ENCODE results near the gene TTYH3.
"Not testable (repeated sequence)": the region's sequence is repeated elsewhere in the genome, so short reads cannot be mapped to it uniquely, and the experiment has no call there.

Gene TTYH3

GRCh38 chr7:2608921-2609411, 22.8 kb upstream of the TTYH3 start:
- Histone ChIP-seq H3K27me3 (ENCODE audit: insufficient read depth, low read depth) (no peaks in the 10 kb centered on the region), H3K4me1 (ENCODE audit: low read depth, poor library complexity, severe bottlenecking) (no peaks in the 10 kb centered on the region), H3K27ac (no peak overlapping the region), H3K4me2 (no peak overlapping the region), H3K79me2 (ENCODE audit: insufficient read depth, low read depth) (no peaks in the 10 kb centered on the region), H3K36me3 (ENCODE audit: insufficient read depth) (no peaks in the 10 kb centered on the region), H3K9ac (no peak overlapping the region), H2AFZ (ENCODE audit: low read depth) (no peak overlapping the region), H4K20me1 (ENCODE audit: insufficient read depth) (no peaks in the 10 kb centered on the region), H3K4me3 (IDR thresholded peaks at IDR 0.05; ENCODE audit: insufficient read depth, low read depth, low read length) (no peak overlapping the region)
- peak; percentile 25; the same call in 1 of the 2 replicates for TF ChIP-seq CTCF (conservative IDR thresholded peaks at IDR 0.05; ENCODE audit: low read depth, low read length)

DNA sequence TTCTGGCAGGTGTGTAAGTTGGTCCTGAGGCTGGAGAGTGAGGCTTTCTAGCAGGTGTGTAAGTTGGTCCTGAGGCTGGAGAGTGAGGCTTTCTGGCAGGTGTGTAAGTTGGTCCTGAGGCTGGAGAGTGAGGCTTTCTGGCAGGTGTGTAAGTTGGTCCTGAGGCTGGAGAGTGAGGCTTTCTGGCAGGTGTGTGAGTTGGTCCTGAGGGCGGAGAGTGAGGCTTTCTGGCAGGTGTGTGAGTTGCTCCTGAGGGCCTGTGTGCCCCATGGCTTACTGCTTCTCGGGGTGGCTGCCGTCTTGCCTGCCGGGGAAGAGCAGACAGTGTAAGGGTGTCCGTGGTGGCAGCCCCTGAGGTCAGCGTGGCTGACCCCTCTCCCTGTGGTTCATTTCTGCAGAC, 22.1 kb upstream of the TTYH3 start:
- not testable (repeated sequence) for H3K27ac ChIP-seq; H3K9ac ChIP-seq; H3K79me2 ChIP-seq (ENCODE audit: insufficient read depth, low read depth); H2AFZ ChIP-seq (ENCODE audit: low read depth); H4K20me1 ChIP-seq (ENCODE audit: insufficient read depth); H3K4me3 ChIP-seq (IDR thresholded peaks at IDR 0.05; ENCODE audit: insufficient read depth, low read depth, low read length); H3K4me2 ChIP-seq; H3K36me3 ChIP-seq (ENCODE audit: insufficient read depth); H3K27me3 ChIP-seq (ENCODE audit: insufficient read depth, low read depth); H3K4me1 ChIP-seq (ENCODE audit: low read depth, poor library complexity, severe bottlenecking)

- Histone ChIP-seq H2AFZ (ENCODE audit: low read depth) (no peak overlapping the region), H3K4me3 (IDR thresholded peaks at IDR 0.05; ENCODE audit: insufficient read depth, low read depth, low read length) (no peak overlapping the region), H3K4me2 (no peak overlapping the region), H3K27ac (no peak overlapping the region), H3K36me3 (ENCODE audit: insufficient read depth) (no peaks in the 10 kb centered on the region), H3K79me2 (ENCODE audit: insufficient read depth, low read depth) (no peaks in the 10 kb centered on the region), H3K27me3 (ENCODE audit: insufficient read depth, low read depth) (no peaks in the 10 kb centered on the region; the same call in 1 of the 2 replicates), H3K9ac (no peak overlapping the region), H4K20me1 (ENCODE audit: insufficient read depth) (no peaks in the 10 kb centered on the region), H3K4me1 (ENCODE audit: low read depth, poor library complexity, severe bottlenecking) (no peaks in the 10 kb centered on the region)
- TF ChIP-seq CTCF (conservative IDR thresholded peaks at IDR 0.05; ENCODE audit: low read depth, low read length), result no peak
These were observed 21.3 kb upstream of the TTYH3 start for GRCh38 chr7:2610466-2610865.

- no peak overlapping the region for H3K4me3 ChIP-seq (IDR thresholded peaks at IDR 0.05; ENCODE audit: insufficient read depth, low read depth, low read length)
- H3K4me2 ChIP-seq, result no peak overlapping the region
- TF ChIP-seq CTCF (conservative IDR thresholded peaks at IDR 0.05; ENCODE audit: low read depth, low read length), result no peak
- H3K27me3 ChIP-seq (ENCODE audit: insufficient read depth, low read depth), result no peaks in the 10 kb centered on the region; the same call in 1 of the 2 replicates
- no peak overlapping the region for H3K27ac ChIP-seq
- H3K36me3 ChIP-seq (ENCODE audit: insufficient read depth), result no peaks in the 10 kb centered on the region
- no peak overlapping the region for H2AFZ ChIP-seq (ENCODE audit: low read depth)
- H4K20me1 ChIP-seq (ENCODE audit: insufficient read depth), result no peaks in the 10 kb centered on the region
- no peak overlapping the region for H3K9ac ChIP-seq
- no peaks in the 10 kb centered on the region for H3K4me1 ChIP-seq (ENCODE audit: low read depth, poor library complexity, severe bottlenecking)
- no peaks in the 10 kb centered on the region for H3K79me2 ChIP-seq (ENCODE audit: insufficient read depth, low read depth)
These were observed 20.9 kb upstream of the TTYH3 start for GRCh38 chr7:2610898-2611297.

DNA sequence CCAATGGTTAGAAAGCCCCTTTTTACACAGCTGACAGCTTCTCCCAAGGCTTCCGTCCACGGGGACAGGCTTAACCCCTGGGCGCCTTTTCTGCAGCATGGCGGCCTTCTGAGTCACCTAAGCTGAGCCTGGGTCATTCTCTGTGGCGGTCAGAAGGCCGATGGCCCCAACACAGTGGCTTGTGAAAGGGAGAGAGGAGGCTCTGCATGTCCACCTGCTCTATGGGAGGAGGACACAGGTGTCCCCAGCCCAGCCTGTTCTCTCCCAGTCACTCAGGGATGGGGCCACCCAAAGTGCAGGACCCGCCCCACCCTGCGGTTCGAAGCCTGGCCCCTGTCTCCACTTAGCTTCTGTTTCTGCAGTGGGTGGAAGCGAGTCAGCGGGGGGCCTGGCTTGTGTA, 20.4 kb upstream of the TTYH3 start:
- Histone ChIP-seq H4K20me1 (ENCODE audit: insufficient read depth) (no peaks in the 10 kb centered on the region), H2AFZ (ENCODE audit: low read depth) (no peak overlapping the region), H3K4me1 (ENCODE audit: low read depth, poor library complexity, severe bottlenecking) (no peaks in the 10 kb centered on the region), H3K36me3 (ENCODE audit: insufficient read depth) (no peaks in the 10 kb centered on the region), H3K27ac (no peak overlapping the region), H3K27me3 (ENCODE audit: insufficient read depth, low read depth) (no peaks in the 10 kb centered on the region; the same call in 1 of the 2 replicates), H3K79me2 (ENCODE audit: insufficient read depth, low read depth) (no peaks in the 10 kb centered on the region), H3K9ac (no peak overlapping the region), H3K4me2 (no peak overlapping the region), H3K4me3 (IDR thresholded peaks at IDR 0.05; ENCODE audit: insufficient read depth, low read depth, low read length) (no peak overlapping the region)
- TF ChIP-seq CTCF (conservative IDR thresholded peaks at IDR 0.05; ENCODE audit: low read depth, low read length), result no peak
